Lower lobe of right lung (tissue), 2 donors: ENCODE data around the gene GTF2A2. TPM values are rescaled to one million over a fixed set of nuclear protein-coding genes. Genes with fewer than 3 reads are reported as not detected.

ENCODE experiments used
- ATAC-seq, 2 donors: fragments of 200-7000 bp; cut with Tn5 transposase; one replicate each; pipeline ENCODE4 v1.9.1; 2020 to 2022; ENCODE audit warnings: mild to moderate bottlenecking in 2 of 2, moderate library complexity in 2 of 2
- DNase-seq: peaks from one replicate; pipeline ENCODE4 v3.0.0-alpha.2; 2020
- H3K27ac ChIP-seq: fragments of 200-600 bp; one replicate; pipeline ENCODE4 v1.8.0; 2022
- H3K27me3 ChIP-seq: fragments of 200-600 bp; one replicate; pipeline ENCODE4 v1.8.0; 2022; ENCODE audit warnings: low read depth
- H3K36me3 ChIP-seq: fragments of 200-600 bp; one replicate; pipeline ENCODE4 v1.8.0; 2022; ENCODE audit warnings: mild to moderate bottlenecking
- H3K4me1 ChIP-seq: fragments of 200-600 bp; one replicate; pipeline ENCODE4 v1.8.0; 2022
- H3K4me3 ChIP-seq: fragments of 200-600 bp; one replicate; pipeline ENCODE4 v1.8.0; 2022; ENCODE audit warnings: mild to moderate bottlenecking
- H3K9me3 ChIP-seq: fragments of 200-600 bp; one replicate; pipeline ENCODE4 v1.8.0; 2022
- intact Hi-C: fragments of 100-400 bp; cut with DNase I; formaldehyde crosslinking; loops from one replicate; pipeline ENCODE4 v1.11.0; 2022
- total RNA-seq: library from RNA; stranded (reverse); fragmentation: NEBNext Ultra II Directional; extraction: Animal tissue kit (Norgen Biotek cat#: 25700); gene quantifications from one replicate; pipeline ENCODE4 v1.2.1, GENCODE V29; 2021
- TF ChIP-seq, protein P1 (sequence below): fragments of 200-600 bp; IDR thresholded peaks from one replicate; pipeline ENCODE4 v1.8.0; 2022; ENCODE audit warnings: antibody characterized with exemption, mild to moderate bottlenecking
- donor health status: DM: no; HTN: yes; CAD: no; lungs with severe emphysema.

Gene GTF2A2
- total RNA-seq, 1 donor from 2014 or later = 89.4 TPM

DNA sequence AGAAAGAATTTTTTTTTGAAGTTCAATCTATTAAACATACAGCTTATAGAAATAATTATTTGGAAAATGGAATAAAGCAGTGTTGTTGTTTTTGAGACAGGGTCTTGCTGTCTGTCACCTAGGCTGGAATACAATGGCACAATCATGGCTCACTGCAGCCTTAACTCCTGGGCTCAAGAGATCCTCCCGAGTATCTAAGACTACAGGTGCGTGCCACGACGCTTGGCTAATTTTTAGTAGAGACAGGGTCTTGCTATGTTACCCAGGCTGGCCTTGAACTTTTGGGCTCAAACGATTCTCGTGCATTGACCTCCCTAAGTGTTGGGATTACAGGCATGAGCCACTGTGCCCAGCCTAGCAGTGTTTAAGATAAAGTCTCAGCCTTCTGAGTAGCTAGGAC, 23.0 kb upstream of the GTF2A2 start:
- no peak overlapping the region for H3K4me3 ChIP-seq
- peaks cover 22% of the 10 kb centered on the region for H3K4me1 ChIP-seq
- TF ChIP-seq, protein P1, sequence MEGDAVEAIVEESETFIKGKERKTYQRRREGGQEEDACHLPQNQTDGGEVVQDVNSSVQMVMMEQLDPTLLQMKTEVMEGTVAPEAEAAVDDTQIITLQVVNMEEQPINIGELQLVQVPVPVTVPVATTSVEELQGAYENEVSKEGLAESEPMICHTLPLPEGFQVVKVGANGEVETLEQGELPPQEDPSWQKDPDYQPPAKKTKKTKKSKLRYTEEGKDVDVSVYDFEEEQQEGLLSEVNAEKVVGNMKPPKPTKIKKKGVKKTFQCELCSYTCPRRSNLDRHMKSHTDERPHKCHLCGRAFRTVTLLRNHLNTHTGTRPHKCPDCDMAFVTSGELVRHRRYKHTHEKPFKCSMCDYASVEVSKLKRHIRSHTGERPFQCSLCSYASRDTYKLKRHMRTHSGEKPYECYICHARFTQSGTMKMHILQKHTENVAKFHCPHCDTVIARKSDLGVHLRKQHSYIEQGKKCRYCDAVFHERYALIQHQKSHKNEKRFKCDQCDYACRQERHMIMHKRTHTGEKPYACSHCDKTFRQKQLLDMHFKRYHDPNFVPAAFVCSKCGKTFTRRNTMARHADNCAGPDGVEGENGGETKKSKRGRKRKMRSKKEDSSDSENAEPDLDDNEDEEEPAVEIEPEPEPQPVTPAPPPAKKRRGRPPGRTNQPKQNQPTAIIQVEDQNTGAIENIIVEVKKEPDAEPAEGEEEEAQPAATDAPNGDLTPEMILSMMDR = no peak
- no peaks in the 10 kb centered on the region for H3K9me3 ChIP-seq
- DNase-seq = no peak
- no peak overlapping the region for H3K27ac ChIP-seq
- H3K36me3 ChIP-seq = peaks cover 72% of the 10 kb centered on the region
- intact Hi-C loops = no loop called here
- H3K27me3 ChIP-seq = no peaks in the 10 kb centered on the region
- no peak for ATAC-seq

DNA sequence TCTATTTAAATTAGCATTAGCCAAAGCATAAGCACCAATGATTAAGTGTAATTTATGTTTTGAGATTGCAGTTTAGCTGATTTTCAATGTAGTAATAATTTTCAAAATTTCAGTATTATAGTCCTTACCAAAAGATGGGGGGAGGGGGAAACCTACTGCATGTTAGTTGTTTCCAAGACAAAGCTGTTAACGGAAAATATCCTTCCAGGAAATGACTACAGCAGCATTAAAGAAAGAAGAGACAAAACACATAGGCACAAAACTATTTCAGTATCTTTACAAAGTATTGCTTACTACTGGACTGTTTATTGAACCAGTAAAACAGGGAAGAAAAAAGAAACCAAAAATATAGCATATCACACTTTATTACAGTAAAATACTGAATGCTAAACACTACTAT, 21.3 kb upstream of the GTF2A2 start:
- Histone ChIP-seq H3K27ac (no peak overlapping the region), H3K4me1 (peaks cover 5% of the 10 kb centered on the region), H3K9me3 (no peaks in the 10 kb centered on the region), H3K27me3 (no peaks in the 10 kb centered on the region), H3K36me3 (peaks cover 89% of the 10 kb centered on the region), H3K4me3 (no peak overlapping the region)
- DNase-seq (no peak), ATAC-seq (no peak)
- TF ChIP-seq, protein P1 = no peak
- intact Hi-C loops = no loop called here

DNA sequence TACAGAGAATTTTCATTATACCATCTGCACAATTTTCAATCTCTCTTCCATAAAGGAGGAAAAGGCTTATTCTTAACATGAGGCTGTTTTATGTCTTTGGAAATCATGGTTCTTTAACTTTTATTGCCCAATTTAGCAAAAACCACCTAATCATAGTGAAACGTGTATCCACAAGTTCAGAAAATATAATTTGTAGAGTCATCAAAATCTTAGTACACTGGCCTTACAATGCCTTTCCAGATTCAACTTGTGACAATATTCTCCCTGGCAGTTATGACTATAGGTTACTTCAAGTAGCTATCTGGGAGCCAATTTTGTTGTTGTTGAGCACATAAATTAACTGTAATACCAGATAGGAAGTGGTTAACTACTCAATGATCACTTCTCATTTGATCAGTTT, 20.9 kb upstream of the GTF2A2 start:
- ATAC-seq = no peak
- intact Hi-C loops = no loop called here

DNA sequence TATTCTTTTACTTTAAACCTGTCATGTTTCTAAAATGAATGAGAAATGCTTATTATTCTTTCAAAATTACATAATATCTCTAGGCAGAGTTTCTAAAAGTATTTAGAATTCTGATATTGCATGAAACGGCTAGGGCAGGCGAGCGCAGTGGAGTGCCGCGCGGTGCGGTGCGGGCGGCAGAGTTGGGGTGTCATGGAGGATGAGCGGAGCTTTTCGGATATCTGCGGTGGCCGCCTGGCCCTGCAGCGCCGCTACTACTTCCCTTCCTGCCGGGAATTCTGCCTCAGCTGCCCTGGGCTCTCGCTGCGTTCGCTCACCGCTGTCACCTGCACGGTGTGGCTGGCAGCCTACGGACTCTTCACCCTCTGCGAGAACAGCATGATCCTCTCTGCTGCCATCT, 19.2 kb upstream of the GTF2A2 start:
- Histone ChIP-seq H3K9me3 (no peaks in the 10 kb centered on the region), H3K27ac (no peak overlapping the region), H3K27me3 (no peaks in the 10 kb centered on the region), H3K36me3 (peaks cover 100% of the 10 kb centered on the region), H3K4me1 (no peaks in the 10 kb centered on the region), H3K4me3 (no peak overlapping the region)
- ATAC-seq (no peak), DNase-seq (no peak)
- intact Hi-C loops = no loop called here
- TF ChIP-seq, protein P1 = no peak

More for the DNA sequence above, 20.9 kb upstream of the GTF2A2 start:
- no peaks in the 10 kb centered on the region for H3K9me3 ChIP-seq
- TF ChIP-seq, protein P1 = no peak
- peaks cover 94% of the 10 kb centered on the region for H3K36me3 ChIP-seq
- peaks cover under 1% of the 10 kb centered on the region for H3K4me1 ChIP-seq
- H3K4me3 ChIP-seq = no peak overlapping the region
- no peak overlapping the region for H3K27ac ChIP-seq
- no peaks in the 10 kb centered on the region for H3K27me3 ChIP-seq
- no peak for DNase-seq

DNA sequence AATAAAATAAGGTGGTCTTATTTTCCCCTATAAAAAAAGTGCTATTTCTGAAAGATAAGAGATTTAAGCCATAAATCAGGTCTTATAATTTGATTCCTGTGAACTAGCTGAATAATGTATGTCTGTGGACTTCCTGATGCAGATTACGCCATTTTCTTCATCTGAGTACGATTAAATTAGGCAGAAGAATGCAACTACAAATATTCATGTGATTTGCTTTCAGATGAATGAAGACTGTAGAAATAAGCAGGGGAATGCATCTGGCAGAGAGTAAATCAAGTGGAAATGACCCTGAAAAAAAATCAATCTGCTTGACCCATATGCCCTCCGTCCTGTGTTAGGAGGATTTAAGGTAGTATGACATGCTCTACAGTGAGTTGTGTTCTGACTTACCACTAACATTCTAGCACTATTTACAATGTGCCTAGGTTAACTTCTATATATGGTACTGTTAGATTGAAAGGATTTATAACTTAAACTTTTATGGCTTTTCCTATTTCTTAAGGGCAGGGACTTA, 17.1 kb upstream of the GTF2A2 start:
- Histone ChIP-seq H3K27ac (no peak overlapping the region), H3K4me1 (no peaks in the 10 kb centered on the region), H3K9me3 (no peaks in the 10 kb centered on the region), H3K36me3 (peaks cover 100% of the 10 kb centered on the region), H3K4me3 (no peak overlapping the region), H3K27me3 (no peaks in the 10 kb centered on the region)
- intact Hi-C loops = no loop called here
- TF ChIP-seq, protein P1 = no peak
- DNase-seq = no peak
- no peak for ATAC-seq

DNA sequence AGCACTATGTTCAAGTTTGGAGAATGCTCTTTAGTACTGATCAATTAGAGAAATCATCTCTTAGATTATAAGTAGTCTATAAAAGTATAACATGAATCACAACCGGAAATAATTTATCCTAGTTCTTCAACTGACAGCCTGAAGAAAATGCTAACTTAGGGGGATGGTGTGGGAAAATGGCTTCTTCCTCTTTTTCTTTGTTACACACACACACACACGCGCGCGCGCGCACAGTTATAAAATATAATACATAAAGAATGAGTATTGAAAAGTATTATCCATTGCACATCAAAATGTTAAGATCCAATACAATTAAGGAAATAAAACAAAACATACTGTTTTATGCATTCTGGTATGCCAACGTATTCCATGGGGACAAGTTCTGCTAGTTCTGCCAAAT, 11.2 kb upstream of the GTF2A2 start:
- Histone ChIP-seq H3K9me3 (no peaks in the 10 kb centered on the region), H3K4me3 (no peak overlapping the region), H3K36me3 (peaks cover 98% of the 10 kb centered on the region), H3K4me1 (no peaks in the 10 kb centered on the region), H3K27ac (no peak overlapping the region), H3K27me3 (no peaks in the 10 kb centered on the region)
- intact Hi-C loops = no loop called here
- no peak for ATAC-seq
- TF ChIP-seq, protein P1 = no peak
- no peak for DNase-seq
